Ishikawa (cell line): ENCODE measurements around the gene OR5B12.

ENCODE experiments used
- CEBPB ChIP-seq: IDR thresholded peaks from 2 replicates; pipeline ENCODE4 v1.6.1; 2012
- CREB1 ChIP-seq: IDR thresholded peaks from 2 replicates; pipeline ENCODE4 v1.6.1; 2012; ENCODE audit warnings: low read depth
- EGR1 ChIP-seq: IDR thresholded peaks from 2 replicates; pipeline ENCODE4 v1.6.1; 2012
- EP300 ChIP-seq: IDR thresholded peaks from 2 replicates; pipeline ENCODE4 v1.6.1; 2012; ENCODE audit warnings: borderline replicate concordance
- FOXM1 ChIP-seq: IDR thresholded peaks from 2 replicates; pipeline ENCODE4 v1.6.1; 2012; ENCODE audit warnings: low read depth, borderline replicate concordance
- NFIC ChIP-seq: IDR thresholded peaks from 2 replicates; pipeline ENCODE4 v1.6.1; 2012
- RAD21 ChIP-seq: IDR thresholded peaks from 2 replicates; pipeline ENCODE4 v1.6.1; 2012; ENCODE audit warnings: low read depth
- TAF1 ChIP-seq: IDR thresholded peaks from 2 replicates; pipeline ENCODE4 v1.6.1; 2012; ENCODE audit warnings: low read depth, mild to moderate bottlenecking
- TCF12 ChIP-seq: IDR thresholded peaks from 2 replicates; pipeline ENCODE4 v1.6.1; 2012; ENCODE audit warnings: low read depth
- TEAD4 ChIP-seq: IDR thresholded peaks from 2 replicates; pipeline ENCODE4 v1.6.1; 2012
- YY1 ChIP-seq: IDR thresholded peaks from 2 replicates; pipeline ENCODE4 v1.6.1; 2012; ENCODE audit warnings: low read depth
- ZBTB7A ChIP-seq: IDR thresholded peaks from 2 replicates; pipeline ENCODE4 v1.6.1; 2012; ENCODE audit warnings: low read depth
- TF ChIP-seq, protein P1 (sequence below): IDR thresholded peaks from 2 replicates; pipeline ENCODE4 v1.6.1; 2012; ENCODE audit warnings: low read depth, mild to moderate bottlenecking
- TF ChIP-seq, protein P2 (sequence below): IDR thresholded peaks from 2 replicates; pipeline ENCODE4 v1.6.1; 2012
- TF ChIP-seq, protein P3 (sequence below): IDR thresholded peaks from 2 replicates; pipeline ENCODE4 v1.6.1; 2012

The OR5B12 gene

DNA sequence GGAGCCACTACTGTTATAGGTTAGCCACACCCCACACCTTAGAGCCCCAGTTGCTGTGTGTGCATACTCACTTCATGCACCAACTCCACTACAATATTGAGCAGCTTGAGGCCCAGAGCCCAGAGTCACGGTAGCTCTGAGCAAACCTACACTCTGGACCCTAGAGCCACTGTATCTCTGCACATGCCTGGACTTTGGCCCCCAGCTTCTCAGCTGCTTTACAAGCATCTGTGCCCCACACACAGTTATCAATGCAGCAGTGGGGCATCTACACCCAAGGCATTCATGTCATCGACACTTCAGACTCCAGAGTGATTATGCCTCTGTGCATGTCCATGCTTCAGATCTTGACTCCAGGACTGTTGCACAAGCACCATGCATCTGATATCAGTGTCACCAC lies 2.3 kb upstream of the OR5B12 start:
- TF ChIP-seq YY1 = no peak
- TF ChIP-seq CEBPB = no peak
- TF ChIP-seq EP300 = no peak
- no peak for TF ChIP-seq EGR1
- TF ChIP-seq CREB1 = no peak
- no peak for TF ChIP-seq TCF12
- TF ChIP-seq TEAD4 = no peak
- TF ChIP-seq RAD21 = no peak
- no peak for TF ChIP-seq FOXM1
- TF ChIP-seq, protein P1, sequence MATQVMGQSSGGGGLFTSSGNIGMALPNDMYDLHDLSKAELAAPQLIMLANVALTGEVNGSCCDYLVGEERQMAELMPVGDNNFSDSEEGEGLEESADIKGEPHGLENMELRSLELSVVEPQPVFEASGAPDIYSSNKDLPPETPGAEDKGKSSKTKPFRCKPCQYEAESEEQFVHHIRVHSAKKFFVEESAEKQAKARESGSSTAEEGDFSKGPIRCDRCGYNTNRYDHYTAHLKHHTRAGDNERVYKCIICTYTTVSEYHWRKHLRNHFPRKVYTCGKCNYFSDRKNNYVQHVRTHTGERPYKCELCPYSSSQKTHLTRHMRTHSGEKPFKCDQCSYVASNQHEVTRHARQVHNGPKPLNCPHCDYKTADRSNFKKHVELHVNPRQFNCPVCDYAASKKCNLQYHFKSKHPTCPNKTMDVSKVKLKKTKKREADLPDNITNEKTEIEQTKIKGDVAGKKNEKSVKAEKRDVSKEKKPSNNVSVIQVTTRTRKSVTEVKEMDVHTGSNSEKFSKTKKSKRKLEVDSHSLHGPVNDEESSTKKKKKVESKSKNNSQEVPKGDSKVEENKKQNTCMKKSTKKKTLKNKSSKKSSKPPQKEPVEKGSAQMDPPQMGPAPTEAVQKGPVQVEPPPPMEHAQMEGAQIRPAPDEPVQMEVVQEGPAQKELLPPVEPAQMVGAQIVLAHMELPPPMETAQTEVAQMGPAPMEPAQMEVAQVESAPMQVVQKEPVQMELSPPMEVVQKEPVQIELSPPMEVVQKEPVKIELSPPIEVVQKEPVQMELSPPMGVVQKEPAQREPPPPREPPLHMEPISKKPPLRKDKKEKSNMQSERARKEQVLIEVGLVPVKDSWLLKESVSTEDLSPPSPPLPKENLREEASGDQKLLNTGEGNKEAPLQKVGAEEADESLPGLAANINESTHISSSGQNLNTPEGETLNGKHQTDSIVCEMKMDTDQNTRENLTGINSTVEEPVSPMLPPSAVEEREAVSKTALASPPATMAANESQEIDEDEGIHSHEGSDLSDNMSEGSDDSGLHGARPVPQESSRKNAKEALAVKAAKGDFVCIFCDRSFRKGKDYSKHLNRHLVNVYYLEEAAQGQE = no peak
- no peak for TF ChIP-seq ZBTB7A
- TF ChIP-seq, protein P2, sequence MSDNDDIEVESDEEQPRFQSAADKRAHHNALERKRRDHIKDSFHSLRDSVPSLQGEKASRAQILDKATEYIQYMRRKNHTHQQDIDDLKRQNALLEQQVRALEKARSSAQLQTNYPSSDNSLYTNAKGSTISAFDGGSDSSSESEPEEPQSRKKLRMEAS = no peak
- TF ChIP-seq NFIC = no peak
- TF ChIP-seq, protein P3, sequence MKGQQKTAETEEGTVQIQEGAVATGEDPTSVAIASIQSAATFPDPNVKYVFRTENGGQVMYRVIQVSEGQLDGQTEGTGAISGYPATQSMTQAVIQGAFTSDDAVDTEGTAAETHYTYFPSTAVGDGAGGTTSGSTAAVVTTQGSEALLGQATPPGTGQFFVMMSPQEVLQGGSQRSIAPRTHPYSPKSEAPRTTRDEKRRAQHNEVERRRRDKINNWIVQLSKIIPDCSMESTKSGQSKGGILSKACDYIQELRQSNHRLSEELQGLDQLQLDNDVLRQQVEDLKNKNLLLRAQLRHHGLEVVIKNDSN = no peak

DNA sequence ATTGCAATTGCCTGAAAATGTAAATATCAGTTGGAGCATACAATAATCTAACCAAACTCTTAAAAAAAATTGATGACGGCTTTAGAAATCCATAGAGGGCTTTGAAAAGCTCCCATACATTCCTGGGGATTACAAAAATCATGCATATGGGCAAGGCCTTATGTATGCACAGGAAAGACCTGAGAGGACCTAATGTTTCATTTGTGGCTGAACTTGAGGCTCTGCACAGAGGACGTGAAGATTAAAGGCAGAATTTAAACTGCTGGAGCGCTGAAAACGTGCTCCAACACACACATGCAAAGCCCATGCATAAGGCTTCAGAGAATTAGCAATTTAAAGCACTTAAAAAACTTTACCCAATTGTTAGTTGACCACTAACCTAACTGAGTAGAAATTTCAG lies 3.5 kb downstream of the OR5B12 start:
- TF ChIP-seq CREB1 (no peak), TAF1 (no peak), FOXM1 (no peak), CEBPB (no peak), NFIC (no peak), TEAD4 (no peak), EGR1 (no peak), EP300 (no peak), ZBTB7A (no peak), TCF12 (no peak), YY1 (no peak), RAD21 (no peak)
- TF ChIP-seq, protein P2 = no peak
- TF ChIP-seq, protein P3 = no peak
- TF ChIP-seq, protein P1 = no peak

DNA sequence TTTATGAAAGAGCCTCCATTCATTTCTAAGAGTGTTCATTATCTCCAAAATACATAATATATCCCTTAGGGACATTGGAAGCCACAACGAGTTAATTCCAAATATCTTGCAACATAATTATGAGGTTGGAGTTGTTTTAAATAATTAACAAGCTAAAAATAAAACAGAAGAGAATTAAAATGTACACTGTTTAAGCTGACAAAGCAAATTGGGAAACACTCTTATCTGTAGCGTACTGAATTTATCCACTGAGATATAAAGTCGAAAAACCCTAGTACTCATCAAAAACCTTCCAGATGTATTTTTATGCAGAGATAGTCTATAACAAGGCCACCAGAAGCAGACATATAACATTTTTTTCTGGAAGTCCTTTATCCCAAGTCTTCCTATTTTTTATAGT lies 7.8 kb downstream of the OR5B12 start:
- no peak for TF ChIP-seq CREB1
- no peak for TF ChIP-seq EGR1
- no peak for TF ChIP-seq CEBPB
- no peak for TF ChIP-seq TEAD4
- no peak for TF ChIP-seq ZBTB7A
- no peak for TF ChIP-seq YY1
- no peak for TF ChIP-seq FOXM1
- no peak for TF ChIP-seq NFIC
- TF ChIP-seq TCF12 = no peak
- TF ChIP-seq TAF1 = no peak
- TF ChIP-seq, protein P1 = no peak
- no peak for TF ChIP-seq RAD21
- no peak for TF ChIP-seq EP300

DNA sequence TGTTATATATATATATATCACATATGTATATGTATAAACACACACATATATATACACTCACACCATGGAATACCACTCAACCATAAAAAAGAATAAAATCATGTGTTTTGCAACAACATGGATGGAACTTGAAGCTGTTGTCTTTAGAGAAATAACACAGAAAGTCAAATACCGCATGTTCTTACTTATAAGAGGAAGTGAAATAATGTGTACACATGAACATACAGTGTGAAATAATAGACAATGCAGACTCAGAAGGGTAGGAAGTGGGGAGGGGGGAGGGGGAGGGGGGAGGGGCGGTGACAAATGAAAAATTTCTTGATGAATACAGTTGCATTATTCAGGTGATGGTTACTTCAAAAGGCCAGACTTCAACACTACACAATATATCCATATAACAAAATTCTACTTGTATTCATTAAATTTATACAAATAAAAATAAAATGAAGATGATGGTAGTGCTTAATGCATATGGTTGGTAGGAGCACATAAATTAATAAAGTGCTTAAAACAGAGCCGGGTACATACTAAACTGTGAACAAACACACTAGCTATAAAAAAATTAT lies 8.3 kb downstream of the OR5B12 start:
- TF ChIP-seq YY1 (no peak), FOXM1 (no peak), NFIC (no peak), RAD21 (no peak), CREB1 (no peak), TCF12 (no peak), TEAD4 (no peak), CEBPB (no peak), EP300 (no peak), EGR1 (no peak), TAF1 (no peak), ZBTB7A (no peak)
- TF ChIP-seq, protein P2 = no peak
- TF ChIP-seq, protein P3 = no peak
- TF ChIP-seq, protein P1 = no peak
